Body of pancreas (tissue), 4 donors: ENCODE data around the gene CAP1. TPM values are rescaled to one million over a fixed set of nuclear protein-coding genes. Genes with fewer than 3 reads are reported as not detected.
"Not testable (repeated sequence)": the region's sequence is repeated elsewhere in the genome, so short reads cannot be mapped to it uniquely, and the experiment has no call there.

Experiments used
- ATAC-seq: fragments of 150-250 bp; one replicate; pipeline ENCODE4 v1.9.1; 2016
- DNase-seq, 4 donors: peaks; one replicate each; pipeline ENCODE4 v3.0.0-alpha.2; 2019
- H3K27ac ChIP-seq, 4 donors: fragments of 200-600 bp; sonication (generic); 1 replicate in 3 of 4; 2 replicates in 1 of 4; pipeline versions ENCODE4 v1.5.1 to v1.6.1; 2016 to 2019; ENCODE audit warnings: mild to moderate bottlenecking in 1 of 4, mixed read lengths in 1 of 4, moderate library complexity in 1 of 4
- H3K27me3 ChIP-seq, 2 donors: fragments of 200-600 bp; sonication (generic); one replicate each; pipeline ENCODE4 v1.6.0; 2016; ENCODE audit warnings: mild to moderate bottlenecking in 1 of 2
- H3K36me3 ChIP-seq, 2 donors: fragments of 200-600 bp; sonication (generic); replicated peaks in 1 of 2; 2 replicates each; pipeline ENCODE4 v1.5.1; 2016; ENCODE audit warnings: low read depth in 2 of 2; ENCODE audit not compliant: insufficient read depth in 1 of 2
- H3K4me1 ChIP-seq: fragments of 200-600 bp; sonication (generic); one replicate; pipeline ENCODE4 v1.6.0; 2016
- H3K4me3 ChIP-seq, 2 donors: fragments of 200-600 bp; sonication (generic); 1 replicate in 1 of 2; 2 replicates in 1 of 2; pipeline ENCODE4 v1.5.1; 2016 to 2019
- H3K9me3 ChIP-seq, 3 donors: fragments of 200-600 bp; sonication (generic); 1 replicate in 2 of 3; 2 replicates in 1 of 3; pipeline ENCODE4 v1.5.1; 2016
- POLR2A ChIP-seq, 3 donors: fragments of 450-650 bp; IDR thresholded peaks; one replicate each; pipeline ENCODE4 v1.6.1; 2016; ENCODE audit warnings: antibody characterized with exemption in 3 of 3, mild to moderate bottlenecking in 2 of 3
- WGBS, 2 donors: methylation state at CpG; one replicate each; pipeline ENCODE4 v1.1.5; 2017; 5-methylcytosine and 5-hydroxymethylcytosine counted together
- intact Hi-C: fragments of 100-400 bp; cut with DNase I; formaldehyde crosslinking; loops from one replicate; pipeline ENCODE4 v1.15.1; 2023
- total RNA-seq, 2 donors: library from RNA; depleted of rRNA; stranded (reverse); fragments of >200 nt; gene quantifications; one replicate each; pipeline ENCODE4 v1.1.0, GENCODE V29; 2016
- TF ChIP-seq, protein P1 (sequence below), 7 experiments: fragments of 450-650 bp in 4 of 7; fragments of 200-600 bp in 3 of 7; sonication (generic) in 3 of 7; IDR thresholded peaks; one replicate each; pipeline ENCODE4 v1.5.1; 2016 to 2019; ENCODE audit warnings: antibody characterized with exemption in 7 of 7

CAP1 gene
- total RNA-seq, 2 donors from 2014 or later, result 60.7 to 66.3 TPM

DNA sequence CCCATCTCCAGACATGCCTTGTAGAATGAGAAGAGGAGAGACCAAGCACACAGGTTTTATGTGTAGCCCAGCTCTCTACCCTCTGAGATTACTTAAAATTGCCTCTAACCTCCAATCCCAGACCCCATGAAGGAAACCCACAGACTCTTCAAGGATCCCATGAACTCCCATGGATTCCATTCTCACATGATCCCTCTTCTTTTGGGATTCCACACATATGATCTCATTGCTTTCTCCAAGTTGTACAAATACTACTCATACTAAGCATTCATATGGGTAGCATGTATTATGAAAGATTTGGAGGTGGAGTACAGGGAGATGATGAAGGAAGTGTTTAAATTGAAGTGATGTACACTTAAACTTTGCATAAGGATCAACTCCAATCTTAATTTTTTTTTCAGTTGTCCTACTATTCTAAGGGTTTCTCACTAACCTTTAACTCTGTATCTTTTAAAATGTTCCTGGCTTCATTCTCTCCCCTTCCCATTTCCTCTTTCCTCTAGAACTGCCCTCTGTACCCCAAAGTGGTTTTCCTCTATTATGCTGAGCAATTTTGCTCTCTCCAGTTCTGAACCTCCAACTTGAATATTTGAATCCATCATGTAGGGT is 44.0 kb upstream of the CAP1 start:
- no peaks in the 10 kb centered on the region for H3K4me1 ChIP-seq
- no peak for TF ChIP-seq POLR2A (IDR thresholded peaks at IDR 0.05)
- TF ChIP-seq, protein P1, sequence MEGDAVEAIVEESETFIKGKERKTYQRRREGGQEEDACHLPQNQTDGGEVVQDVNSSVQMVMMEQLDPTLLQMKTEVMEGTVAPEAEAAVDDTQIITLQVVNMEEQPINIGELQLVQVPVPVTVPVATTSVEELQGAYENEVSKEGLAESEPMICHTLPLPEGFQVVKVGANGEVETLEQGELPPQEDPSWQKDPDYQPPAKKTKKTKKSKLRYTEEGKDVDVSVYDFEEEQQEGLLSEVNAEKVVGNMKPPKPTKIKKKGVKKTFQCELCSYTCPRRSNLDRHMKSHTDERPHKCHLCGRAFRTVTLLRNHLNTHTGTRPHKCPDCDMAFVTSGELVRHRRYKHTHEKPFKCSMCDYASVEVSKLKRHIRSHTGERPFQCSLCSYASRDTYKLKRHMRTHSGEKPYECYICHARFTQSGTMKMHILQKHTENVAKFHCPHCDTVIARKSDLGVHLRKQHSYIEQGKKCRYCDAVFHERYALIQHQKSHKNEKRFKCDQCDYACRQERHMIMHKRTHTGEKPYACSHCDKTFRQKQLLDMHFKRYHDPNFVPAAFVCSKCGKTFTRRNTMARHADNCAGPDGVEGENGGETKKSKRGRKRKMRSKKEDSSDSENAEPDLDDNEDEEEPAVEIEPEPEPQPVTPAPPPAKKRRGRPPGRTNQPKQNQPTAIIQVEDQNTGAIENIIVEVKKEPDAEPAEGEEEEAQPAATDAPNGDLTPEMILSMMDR (IDR thresholded peaks at IDR 0.05), result no peak
- H3K27me3 ChIP-seq, result no peaks in the 10 kb centered on the region
- intact Hi-C loops, result no loop called here
- ATAC-seq (no peak), DNase-seq (no peak)
- no peaks in the 10 kb centered on the region for H3K36me3 ChIP-seq
- no peak overlapping the region for H3K4me3 ChIP-seq
- H3K27ac ChIP-seq, result no peak overlapping the region
- no peaks in the 10 kb centered on the region for H3K9me3 ChIP-seq

DNA sequence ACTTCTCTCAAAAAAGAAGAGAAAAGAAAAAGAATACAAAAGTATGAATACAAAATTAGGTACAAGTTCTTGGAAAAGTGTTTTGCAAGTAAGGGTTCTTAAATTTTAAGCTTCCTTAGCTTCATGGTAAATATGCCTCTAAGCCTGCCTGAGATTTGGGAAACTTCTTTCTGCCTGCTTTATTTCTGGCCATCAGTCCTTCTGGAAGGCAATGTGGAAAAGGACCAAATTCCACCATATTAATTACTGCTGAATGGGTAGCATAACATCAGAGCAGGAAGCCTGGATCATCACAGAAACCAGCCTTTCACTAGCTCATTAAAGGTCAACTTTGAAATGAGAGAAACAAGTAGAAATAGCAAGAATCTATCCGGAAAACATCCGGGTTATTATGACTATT is 39.1 kb upstream of the CAP1 start:
- intact Hi-C loops, result no loop called here
- no peak for ATAC-seq
- 25 to 26% methylated on average over 2 of the region's 2 CpGs for WGBS, 2 donors
- no peak for DNase-seq
- Histone ChIP-seq H3K36me3 (no peaks in the 10 kb centered on the region), H3K27ac (no peak overlapping the region), H3K4me1 (no peaks in the 10 kb centered on the region), H3K27me3 (no peaks in the 10 kb centered on the region), H3K9me3 (no peaks in the 10 kb centered on the region), H3K4me3 (no peak overlapping the region)
- TF ChIP-seq, protein P1 (IDR thresholded peaks at IDR 0.05), result no peak
- TF ChIP-seq POLR2A (IDR thresholded peaks at IDR 0.05), result no peak

DNA sequence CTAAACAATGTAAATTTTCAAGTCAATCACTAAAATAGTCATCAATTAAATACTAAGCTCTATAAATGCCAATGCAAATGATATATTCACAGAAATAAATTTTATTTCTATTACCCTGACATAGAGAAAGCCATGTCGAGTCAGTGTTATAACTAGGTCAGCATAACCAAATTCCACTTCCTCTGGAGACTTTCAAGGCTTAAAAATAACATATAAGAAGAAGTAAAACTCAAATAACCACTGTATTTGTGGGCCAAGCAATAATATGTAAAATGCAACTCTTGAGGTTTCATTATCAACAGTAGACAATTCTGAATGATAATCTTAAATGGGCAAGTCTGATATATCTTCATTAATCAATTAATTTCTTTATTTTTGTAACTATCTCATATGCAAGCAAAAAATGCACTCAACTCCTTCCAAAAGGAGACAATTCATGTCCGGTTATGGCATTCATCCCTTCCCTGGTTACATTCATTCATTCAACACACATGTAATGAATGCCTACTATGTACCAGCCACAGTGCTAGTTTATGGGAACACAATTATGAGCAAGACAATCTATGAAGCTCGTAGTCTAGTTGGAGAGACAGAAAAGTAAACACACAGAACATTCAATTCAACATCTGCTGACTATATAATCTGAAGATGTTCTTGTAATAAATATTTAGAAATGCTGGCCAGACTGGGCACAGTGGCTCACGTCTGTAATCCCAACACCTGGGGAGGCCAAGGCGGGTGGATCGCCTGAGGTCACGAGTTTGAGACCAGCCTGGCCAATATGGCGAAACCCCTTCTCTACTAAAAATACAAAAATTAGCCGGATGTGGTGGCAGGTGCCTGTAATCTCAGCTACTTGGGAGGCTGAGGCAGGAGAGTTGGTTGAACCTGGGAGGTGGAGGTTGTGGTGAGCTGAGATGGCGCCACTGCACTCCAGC is 37.1 kb upstream of the CAP1 start:
- ATAC-seq, result no peak

DNA sequence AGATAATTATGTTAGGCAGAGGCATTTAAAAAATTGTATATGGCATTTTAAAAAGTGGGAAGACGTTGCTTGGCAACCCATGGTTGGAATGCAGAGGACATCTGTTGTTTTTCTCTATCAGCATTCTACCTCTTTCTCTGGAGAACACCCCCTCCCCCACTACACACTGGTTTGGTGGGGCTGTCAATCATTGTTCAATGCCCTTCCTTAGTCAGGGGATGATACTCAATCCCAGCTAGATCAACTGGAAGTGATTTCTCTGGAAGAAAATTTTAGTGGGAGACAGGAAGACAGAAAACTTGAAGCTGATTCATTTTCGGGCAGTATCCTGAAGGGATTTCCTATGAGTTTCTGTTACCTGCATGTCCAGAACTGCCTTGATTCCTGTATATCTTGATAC is 35.7 kb upstream of the CAP1 start:
- Histone ChIP-seq H3K27ac (no peak overlapping the region), H3K9me3 (no peaks in the 10 kb centered on the region), H3K36me3 (no peaks in the 10 kb centered on the region), H3K4me3 (no peak overlapping the region), H3K4me1 (no peaks in the 10 kb centered on the region), H3K27me3 (no peaks in the 10 kb centered on the region)
- TF ChIP-seq, protein P1 (IDR thresholded peaks at IDR 0.05), result no peak
- no peak for TF ChIP-seq POLR2A (IDR thresholded peaks at IDR 0.05)
- intact Hi-C loops, result no loop called here
- WGBS, 2 donors, result 47 to 51% methylated on average over 2 of the region's 2 CpGs
- ATAC-seq (no peak), DNase-seq (no peak)

More for the DNA sequence above, 37.1 kb upstream of the CAP1 start:
- Histone ChIP-seq H3K9me3 (no peaks in the 10 kb centered on the region), H3K4me1 (no peaks in the 10 kb centered on the region), H3K27me3 (no peaks in the 10 kb centered on the region), H3K36me3 (no peaks in the 10 kb centered on the region), H3K4me3 (no peak overlapping the region), H3K27ac (no peak overlapping the region)
- 78 to 79% methylated on average over 9 to 10 of the region's 10 CpGs for WGBS, 2 donors
- intact Hi-C loops, result no loop called here
- DNase-seq, result no peak
- TF ChIP-seq POLR2A (IDR thresholded peaks at IDR 0.05), result no peak
- TF ChIP-seq, protein P1 (IDR thresholded peaks at IDR 0.05), result no peak

DNA sequence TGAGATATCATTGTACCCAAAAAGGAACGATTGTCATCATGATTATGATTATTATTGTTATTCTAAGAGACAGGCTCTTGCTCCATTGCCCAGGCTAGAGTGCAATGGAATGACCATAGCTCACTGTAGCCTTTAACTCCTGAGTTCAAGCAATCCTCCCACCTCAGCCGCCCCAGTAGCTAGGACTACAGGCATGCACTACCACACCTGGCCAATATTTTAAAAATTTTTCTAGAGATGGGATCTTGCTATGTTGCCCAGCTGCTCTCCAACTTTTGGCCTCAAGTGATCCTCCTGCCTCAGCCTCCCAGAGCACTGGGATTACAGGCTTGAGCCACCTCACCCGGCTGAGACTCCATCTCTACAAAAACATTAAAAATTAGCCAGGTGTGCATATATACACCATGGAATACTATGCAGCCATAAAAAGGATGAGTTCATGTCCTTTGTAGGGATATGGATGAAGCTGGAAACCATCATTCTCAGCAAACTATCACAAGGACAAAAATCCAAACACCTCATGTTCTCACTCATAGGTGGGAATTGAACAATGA is 33.0 kb upstream of the CAP1 start:
- 80 to 84% methylated on average over 3 of the region's 3 CpGs for WGBS, 2 donors
- H3K36me3 ChIP-seq, H3K4me3 ChIP-seq, H3K4me1 ChIP-seq, ATAC-seq, intact Hi-C loops, H3K27me3 ChIP-seq, H3K9me3 ChIP-seq, DNase-seq, H3K27ac ChIP-seq: not testable (repeated sequence)
